ENCODE measurements around the gene ZC3H13.

The ZC3H13 gene

DNA sequence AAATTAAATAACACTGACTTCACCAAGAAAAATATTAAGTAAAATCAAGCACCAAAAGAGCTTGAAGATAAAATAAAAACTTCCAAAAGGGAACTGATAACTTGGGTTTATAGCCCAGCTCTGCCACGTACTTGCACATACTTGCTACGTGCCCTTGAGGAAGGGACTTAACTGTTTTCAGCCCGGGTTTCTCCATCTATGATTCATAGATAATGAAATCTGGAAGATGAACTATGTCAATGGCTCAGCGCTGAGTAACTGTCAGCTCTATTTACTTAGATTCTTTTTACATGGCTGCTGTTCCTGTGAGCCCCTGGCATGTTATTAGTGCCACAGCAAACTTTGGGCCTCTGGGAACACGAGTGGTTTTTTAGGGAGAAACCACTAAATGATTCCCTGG is 9.6 kb upstream of the ZC3H13 start:
- DNase-seq: no peak

DNA sequence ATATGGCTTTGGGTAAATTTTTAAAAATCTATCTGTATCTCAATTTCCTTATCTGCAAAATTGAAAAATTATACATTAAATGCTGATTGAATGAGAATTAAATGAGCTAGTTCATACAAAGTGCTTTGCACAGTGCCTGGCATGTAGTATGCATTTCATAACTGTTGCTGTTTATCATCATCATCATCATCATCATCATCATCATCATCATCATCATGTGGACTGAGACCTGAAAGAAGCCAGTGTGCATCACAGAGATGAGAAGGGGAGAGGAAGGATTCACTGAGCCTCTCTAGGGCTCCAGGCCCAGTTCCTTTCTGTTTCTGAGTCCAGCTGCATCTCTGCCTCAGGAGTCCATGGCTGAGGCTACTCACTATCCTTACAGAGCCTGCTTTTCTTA is 6.9 kb upstream of the ZC3H13 start:
- DNase-seq: no peak

DNA sequence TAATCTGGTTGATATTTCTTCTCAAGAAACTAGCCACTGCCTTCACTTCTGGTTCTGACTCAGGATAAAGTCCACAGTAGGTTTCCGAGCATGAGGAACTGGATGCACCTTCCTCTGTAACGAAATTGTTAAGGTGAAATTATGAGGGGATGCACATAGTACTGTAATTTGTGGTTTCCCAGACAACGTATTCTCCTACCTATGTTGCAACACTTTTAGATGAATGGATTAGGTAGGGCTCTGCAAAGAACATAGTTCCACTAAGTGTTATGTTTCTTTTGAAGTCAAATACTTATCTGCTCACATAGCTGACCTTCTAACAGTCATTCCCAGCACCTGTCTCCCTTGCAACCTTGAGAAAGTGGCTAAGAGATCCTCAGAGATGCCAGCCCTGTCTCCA is 5.7 kb upstream of the ZC3H13 start:
- no peak for DNase-seq

DNA sequence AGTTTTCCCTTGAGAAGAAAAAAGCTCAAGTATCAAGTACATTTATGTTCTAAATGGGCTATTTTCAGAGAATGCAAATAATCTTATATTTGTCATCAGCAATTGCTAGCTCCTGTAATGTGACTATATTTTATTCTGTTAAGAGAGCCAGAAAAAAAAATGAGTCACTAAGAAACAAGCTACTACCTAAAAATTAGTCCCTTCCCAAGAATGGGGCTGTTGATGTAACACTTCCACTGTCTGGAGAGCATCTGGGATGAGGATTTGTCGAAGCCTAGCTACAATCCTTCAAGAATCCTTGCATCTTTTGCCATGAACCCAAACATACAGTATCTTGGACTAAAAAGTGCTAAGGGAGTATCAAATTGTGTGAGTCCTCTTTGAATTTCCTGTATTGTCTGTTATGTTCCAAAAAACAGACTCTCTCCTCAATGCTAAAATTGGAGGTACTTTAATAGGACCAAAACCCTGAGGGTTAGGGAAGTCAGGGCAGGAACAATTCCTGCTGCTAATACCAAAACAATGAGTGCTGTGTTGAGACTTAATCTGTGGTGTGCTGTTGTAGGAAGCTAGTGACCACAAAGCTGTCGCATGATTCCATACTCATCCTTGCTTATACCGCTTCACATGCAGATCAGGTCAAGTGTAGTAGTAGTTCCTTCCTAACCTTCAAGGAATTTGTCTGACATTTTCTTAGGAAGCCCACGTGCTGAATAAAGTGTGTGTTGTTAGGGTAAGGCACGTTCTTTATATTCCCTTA is 4.9 kb upstream of the ZC3H13 start:
- DNase-seq: peak; percentile 15

DNA sequence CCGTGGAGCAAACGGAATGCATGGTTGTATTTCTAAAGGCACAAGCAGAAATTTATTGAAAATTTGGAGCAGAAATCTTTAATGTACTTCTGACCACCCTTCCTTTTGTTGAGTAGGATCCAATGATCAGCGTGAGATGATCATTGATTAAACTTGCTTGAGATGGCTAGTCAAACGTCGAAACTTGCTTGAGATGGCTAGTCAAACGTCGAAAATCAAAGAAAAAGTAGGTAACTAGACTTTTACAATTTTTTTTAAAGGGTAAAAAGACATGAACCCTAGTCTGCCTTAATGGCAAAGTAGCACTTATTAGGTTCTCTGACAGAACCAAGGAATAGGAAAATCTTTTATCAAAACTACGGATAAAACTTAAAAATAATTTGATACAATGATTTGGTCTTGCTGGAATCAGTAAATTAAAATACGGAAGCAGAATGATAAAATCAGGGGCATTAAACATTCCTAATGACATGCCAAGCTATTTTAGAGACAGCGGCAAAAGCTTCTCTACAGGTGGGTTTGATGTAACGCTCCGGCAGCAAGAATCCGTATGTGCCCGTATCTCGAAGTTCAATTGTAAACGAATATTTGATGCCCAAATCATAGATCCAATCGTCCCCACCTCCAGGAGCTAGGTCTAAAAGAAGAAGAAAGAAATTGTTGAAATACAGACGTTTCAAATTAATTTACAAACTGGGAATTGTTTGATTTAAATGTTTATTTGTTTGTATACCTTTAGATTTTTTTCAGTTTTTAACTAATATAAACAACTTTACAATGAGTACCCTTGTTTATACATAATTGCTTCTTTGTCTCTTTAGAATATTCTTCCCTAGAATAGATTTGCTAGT is 841 bp upstream of the ZC3H13 start:
- no peak for DNase-seq

DNA sequence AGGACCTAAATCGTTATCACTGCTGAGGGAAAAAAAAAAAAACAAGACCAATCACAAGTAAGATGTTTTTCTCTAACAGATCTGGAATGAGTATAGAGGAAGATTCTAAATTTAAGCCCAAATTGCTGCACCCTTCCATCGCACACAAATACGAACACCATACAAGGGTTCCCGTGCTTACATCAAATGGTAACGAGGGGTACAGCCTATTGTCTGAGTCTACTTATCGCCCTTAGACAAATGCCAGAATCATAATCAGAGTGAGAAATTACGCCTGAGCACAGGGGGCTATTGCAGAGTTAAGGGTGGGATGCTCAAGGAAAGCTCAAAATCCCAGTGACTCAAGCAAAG is 603 bp downstream of the ZC3H13 start:
- no peak for DNase-seq

DNA sequence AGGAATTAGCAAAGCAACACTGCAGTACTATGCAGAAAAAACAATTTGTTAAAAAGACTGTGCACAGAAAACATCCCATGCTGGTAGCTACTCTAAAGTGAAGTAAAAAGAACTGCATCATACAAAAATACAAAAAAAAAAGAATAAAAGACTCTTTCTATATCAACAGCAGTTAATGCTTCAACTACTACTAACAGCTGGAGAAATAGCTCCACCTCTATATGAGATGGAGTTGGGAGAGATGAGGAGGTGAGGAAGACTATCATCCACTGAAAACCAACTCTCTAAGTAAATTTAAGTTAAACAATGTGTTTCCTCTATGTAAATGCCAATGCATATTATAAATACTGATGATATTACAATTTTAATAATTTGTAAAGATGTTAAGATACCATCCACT is 1.8 kb downstream of the ZC3H13 start:
- peak; percentile 14 for DNase-seq

DNA sequence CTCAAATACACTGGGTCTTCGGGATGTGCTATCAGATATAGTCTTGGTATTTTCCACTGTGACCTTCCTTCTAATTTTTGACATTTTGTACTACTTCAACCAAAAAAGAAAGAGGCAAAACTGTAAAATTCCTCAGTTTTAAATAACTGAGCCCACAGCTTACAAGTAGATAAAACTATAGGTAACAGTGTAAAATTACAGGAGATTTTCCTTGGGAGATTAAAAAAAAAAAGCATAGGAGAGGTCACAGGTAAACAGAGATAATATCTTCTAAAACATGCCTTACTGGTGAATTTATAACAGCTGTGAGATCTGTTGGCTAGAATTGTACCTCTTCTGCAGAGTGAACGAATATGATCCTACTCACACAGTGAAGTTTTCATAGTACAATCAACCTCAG is 7.1 kb downstream of the ZC3H13 start:
- no peak for DNase-seq

DNA sequence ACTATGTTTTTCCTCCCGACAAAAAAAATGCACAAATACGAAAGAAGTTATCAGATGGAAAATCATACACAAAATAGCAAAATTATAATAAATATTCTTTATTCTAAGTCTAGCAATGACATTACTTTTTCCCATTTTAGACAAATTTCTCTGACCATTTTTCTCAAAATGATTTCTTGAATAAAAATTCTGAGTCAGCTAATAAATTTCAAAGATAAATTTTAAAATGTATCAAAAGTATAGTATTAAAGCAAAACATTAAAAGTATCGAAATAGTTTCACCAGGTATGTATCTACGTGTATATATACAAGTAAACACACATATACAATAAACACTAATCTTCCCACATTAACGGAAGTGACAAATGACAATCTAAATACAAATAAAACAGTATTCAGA is 8.9 kb downstream of the ZC3H13 start:
- DNase-seq: no peak

DNA sequence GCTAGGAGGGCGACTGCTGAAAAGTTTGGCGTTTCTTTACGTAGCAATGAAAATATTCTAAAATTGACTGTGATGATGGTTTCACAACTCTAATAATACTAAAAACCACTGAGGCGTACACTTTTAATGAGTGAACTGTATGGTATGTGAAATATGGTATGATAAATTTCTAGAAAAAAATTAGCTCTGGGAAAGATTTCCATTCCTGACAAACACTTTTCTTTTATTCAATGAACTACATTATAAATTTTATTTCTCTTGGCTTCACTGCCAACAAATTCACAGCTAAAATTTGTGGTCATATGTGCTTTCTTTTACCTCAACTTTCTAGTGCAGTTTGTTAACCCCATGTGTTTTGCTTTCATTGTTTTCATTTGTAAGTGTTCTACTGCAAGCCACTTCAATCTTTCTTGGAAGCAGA is 11.1 kb downstream of the ZC3H13 start:
- DNase-seq: no peak

DNA sequence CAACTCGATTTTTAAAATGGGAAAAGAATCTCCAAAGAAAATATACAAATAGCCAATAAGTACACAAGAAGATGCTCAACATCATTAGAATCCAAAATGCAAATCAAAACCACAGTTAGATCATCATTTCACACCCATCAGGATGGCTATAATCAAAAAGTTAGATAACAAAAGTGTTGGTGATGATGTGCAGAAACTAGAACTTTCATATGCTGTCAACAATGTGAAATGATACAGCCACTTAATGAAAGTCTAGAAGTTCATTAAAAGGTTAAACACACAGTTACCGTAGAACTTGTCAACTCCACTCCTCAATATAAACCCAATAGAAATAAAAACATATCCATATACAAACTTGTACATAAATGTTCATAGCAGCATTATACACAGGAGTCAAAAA is 11.8 kb downstream of the ZC3H13 start:
- no peak for DNase-seq

DNA sequence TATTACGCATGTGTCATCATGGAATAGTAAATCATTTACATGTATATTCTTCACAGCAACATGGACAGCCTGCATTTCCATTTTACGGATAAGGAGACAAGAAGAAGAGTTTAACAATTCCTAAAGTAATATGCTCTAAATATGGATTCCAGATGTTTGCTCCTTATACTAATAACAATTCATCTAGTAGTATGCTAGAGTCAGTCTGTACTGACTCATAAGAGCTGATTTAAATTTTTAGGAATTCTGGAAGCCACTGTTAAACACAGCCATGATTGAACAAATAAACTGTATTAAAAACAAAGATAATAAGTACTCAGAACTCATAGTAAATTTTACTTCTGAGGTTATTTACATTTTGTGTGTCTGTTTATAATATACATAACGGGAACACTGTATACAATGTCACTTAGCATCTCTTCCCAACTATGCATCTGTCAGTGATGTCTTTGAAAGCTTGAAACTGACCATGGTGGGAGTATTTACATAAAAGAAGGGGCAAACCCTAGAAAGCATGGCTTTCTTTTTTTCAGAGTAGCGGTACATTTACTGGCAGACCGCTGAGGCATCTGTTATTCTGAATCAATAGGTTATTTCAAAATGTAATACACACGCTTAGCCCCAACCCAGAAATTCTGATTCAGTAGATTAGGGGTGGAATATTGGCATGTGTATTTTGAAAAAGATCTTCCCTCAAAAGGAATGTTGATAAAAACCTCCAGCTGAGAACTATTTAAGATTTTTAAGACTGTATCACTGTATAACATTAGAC is 12.9 kb downstream of the ZC3H13 start:
- DNase-seq: no peak

DNA sequence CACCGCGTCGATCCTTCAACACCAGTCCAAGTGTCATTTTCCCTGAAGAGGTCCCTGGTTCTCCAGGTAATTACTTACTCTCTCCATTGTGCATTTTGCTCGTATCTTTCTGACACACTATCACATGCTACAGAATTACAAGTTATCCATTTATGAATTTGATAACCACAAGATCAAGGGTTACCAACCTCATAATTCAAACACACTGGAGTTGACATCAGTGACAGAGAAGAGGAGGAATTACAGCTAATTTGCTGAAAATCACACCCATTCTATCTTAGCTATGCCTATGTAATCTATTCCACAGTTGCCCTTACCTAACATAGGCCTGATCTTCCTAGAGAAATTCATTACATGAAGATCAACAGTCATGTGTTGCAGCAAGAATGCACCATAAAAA is 14.2 kb downstream of the ZC3H13 start:
- DNase-seq: no peak

DNA sequence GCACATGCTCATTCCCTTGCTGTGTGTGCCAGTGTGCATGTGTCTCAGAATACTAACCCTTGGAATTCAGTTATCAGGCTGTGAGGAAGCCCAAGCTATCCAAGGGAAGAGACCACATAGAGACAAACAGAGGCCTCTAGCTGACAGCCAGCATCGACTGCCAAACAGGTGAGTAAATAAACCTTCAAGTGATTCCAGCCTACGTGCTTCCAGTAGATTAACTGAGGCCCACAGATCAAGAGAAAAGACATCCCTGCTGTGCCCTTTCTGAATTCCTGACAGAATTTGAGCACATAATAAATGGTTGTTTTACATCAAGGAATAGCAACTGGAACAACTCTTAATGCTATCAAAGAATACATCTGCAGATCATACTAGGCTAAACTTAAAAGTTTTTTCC is 17.5 kb downstream of the ZC3H13 start:
- no peak for DNase-seq

DNA sequence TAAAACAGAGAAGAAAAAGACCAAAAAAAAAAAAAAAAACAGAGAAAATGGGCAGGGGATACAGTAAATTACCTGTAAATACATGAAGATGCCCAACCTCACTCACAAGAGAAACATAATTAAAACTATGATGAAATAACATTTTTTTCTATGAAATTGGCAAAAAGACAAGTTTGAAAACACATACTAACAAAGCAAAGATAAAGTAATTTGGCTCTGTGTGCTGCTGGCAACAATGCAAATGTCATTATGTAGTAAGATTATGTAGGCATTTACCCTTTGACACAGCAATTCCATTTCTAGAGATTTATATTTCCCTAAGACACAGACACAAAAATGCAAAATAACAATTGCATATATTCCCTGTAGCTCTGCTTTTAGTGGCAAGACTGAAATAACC is 20.2 kb downstream of the ZC3H13 start:
- peak; percentile 12 for DNase-seq

DNA sequence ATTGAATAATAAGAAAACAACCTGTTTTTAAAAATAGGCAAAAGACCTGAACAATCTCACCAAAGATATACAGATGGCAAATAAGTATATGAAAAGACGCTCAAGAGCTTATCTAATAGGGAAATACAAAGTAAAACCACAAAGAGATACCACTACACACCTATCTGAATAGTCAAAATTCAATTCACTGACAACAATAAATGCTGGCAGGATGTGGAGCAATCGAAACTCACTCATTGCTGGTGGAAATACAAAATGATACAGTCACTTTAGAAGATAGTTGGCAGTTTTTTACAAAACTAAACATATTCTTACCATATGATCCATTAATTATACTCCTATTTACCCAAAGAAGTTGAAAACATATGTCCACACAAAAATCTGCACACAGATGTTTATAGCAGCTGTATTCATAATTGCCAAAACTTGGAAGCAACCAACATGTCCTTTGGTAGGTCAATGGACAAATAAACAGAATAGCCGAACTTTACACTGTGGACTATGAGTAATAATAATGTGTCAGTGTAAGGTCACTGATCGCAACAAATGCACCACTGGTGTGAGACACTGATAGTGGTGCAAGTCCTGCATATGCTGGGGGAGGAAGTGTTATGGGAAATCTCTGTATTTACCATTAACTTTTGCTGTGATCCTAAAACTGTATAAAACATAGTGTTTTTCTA is 20.8 kb downstream of the ZC3H13 start:
- no peak for DNase-seq

DNA sequence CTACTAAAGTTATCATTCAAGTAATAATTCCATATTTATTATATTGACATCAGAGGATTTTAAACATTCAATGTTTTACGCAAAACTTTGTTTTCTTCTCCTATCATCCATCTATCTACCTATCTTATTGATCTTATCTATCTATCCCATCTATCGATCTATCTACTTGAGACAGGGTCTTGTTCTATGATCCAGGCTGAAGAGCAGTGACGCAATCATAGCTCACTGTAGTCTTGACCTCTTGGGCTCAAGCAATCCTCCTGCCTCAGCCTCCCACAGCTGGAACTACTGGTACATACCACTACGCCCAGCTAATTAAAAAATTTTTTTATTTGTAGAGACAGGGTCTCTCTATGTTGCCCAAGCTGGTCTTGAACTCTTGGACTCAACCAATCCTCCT is 27.4 kb downstream of the ZC3H13 start:
- no peak for DNase-seq

DNA sequence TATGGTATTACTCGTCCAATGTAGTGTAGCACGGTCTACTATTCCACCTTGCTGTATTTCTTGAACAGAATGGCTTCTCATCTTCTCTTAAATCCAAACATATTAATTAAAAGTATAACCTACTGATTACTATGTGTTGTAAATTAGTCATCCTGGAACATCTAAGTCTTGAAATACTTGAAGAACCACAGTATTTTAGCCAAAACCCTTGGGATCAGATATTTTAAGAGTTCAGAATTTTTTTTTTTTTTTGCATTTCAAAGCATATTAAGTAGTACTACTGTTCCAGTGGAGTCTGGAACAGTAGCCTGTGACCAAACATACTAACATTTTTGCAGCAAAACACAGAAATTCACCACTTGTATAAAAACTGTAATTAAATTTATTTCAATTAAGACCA is 30.1 kb downstream of the ZC3H13 start:
- no peak for DNase-seq

DNA sequence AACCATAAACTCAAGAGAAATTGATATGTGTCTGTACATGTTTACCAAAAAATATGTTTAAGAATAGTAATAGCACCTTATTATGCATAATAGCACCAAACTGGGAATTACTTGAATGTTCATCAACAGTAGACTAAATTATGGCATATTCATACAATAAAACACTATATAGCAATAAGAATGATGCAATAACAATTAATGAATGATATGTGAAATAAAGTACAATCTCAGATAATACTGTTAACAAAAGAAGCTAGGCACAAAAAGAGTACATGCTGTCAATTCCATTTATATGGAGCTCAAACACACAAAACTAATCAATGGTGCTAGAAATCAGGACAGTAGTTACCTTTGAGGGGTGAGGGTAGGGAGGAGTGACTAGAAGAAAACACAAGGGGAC is 36.3 kb downstream of the ZC3H13 start:
- no peak for DNase-seq

DNA sequence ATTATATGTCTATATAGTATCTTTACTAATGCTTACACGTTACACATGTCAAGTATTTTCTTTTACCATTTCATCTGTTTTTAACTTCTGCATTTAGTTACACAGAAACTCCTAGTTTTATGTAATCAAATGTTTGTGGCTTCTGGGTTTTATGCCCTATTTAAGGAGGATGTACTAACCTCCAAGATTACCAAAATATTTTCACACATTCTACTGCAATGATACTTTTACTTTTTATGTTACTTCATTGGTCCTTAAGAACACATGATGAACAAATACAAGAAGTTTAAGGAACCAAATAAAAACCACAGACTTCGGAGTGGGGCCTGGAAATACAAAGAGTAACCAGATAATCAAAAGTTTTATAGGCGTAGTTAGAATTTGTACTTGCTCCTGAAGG is 37.2 kb downstream of the ZC3H13 start:
- DNase-seq: peak; percentile 25

DNA sequence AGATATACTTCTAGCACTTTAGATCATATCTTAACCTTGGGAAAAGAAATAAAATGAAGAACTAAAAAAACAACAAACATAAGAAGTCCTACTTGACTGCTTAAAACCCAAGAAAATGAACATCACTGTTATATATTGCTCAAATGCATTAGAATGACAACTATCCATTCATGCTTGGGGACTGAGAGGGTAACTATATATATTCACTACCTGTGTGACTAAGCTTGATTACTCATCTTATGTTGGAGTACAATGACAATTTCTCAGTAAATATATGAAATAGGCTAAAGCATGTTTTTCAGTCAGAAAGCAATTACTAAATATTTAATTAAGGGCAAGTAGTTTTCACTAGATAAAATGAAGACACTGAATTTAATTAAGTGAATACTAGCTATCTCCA is 40.1 kb downstream of the ZC3H13 start:
- DNase-seq: no peak

DNA sequence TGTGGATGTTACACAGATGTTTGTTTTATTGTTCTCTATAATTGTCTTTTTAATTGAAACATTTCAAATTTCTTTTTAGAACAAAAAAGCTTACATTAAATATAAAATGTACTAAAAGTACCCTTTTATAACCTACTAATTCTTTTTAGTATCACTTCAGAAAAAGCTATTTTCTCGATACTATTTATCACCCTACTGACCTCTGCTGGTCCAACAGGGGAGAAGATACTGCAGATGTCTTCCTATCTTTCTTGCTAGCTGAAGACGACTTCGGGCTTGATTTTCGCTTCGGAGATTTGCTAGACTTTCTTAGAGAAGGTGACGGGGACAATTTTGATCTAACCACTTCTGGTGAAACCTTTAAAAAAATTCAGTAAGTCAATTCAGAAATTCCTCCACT is 42.4 kb downstream of the ZC3H13 start:
- peak; percentile 15 for DNase-seq

DNA sequence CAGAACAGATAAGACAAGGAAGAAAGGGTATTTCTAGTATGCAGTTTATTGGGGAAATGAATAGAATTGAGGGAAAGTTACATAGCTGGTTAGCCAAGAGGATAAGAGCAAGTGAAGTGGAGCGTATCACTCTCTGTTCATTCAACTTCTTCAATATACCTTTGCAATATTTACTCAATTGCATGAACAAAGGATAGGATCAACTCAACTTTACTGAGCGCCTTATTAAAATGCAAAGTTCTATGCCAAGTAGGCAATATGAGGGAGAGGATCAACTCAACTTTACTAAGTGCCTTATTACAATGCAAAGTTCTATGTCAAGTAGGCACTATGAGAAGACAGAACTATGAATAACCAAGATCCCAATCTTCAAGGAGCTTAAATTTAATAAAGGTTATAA is 43.9 kb downstream of the ZC3H13 start:
- no peak for DNase-seq

Data from OCI-M1 (cell line).